C1 segment of cervical spinal cord (tissue), 14 donors: ENCODE data around the gene QSER1.
"Not testable (repeated sequence)": the region's sequence is repeated elsewhere in the genome, so short reads cannot be mapped to it uniquely, and the experiment has no call there.

ENCODE experiments used
- DNase-seq, 14 donors: peaks; one replicate each; lab custom pipeline; 2025; lab: John Stamatoyannopoulos, UW

The QSER1 gene

GRCh38 chr11:32892355-32893092 lies at the start of gene QSER1:
Gene QSER1 (plus strand): TSS chr11:32892811. CDS start chr11:32893126, 315 bp downstream.
- peak in 13 of 14 donors; percentile 42 to 91 (median 82) for DNase-seq

DNA sequence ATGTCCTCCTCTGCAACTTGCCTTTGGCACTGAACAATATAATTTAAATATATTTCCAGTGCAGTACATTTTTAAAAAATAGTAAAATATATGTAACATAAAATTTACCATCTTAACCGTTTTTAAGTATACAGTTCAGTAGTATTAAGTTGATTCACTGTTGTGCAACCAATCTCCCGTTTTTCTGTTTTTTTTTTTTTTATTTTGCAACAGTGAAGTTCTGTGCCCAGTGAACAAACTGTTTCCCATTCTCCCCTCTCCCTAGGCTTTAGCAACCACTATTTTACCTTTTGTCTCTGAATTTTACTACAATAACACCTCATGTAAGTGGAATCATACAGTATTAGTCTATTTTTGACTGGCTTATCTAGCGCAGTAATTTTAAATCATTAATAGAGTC lies 49.1 kb upstream of the QSER1 start:
- no peak for DNase-seq

DNA sequence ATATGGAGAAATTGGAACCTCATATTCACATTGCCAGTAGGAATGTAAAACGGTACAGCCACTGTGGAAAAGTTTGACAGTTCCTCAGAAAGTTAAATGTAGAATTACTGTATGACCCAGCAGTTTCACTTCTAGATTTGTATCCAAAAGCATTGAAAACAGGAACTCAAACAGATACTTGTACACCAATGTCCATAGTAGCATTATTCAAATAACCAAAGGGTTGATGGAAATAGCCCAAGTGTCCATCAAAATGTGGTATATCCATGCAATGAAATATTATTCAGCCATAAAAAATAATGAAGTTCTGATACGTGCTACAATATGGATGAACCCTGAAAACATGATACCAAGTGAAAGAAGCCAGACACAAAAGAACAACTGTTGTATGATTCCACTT lies 45.1 kb upstream of the QSER1 start:
- no peak for DNase-seq

DNA sequence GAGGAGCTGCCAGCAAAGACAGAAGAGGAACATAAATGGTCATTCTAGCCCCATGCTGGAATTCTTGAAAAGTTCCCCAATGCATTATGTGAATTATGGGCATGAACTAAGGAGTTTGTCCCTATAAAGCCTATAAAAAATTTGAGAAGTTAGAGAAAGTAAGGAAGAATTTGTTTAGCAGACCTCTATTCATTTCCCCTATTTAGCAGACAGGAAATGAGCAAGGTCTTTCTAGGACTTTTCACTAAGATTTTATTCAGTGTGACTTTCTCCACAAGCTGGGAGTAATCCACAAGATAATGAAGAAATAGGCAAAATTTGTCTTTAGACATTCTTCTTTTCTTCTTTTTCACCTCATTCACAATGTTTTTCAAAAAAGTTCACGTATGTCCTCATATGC lies 42.9 kb upstream of the QSER1 start:
- DNase-seq = no peak

GRCh38 chr11:32851251-32851650 lies 41.4 kb upstream of the QSER1 start:
- DNase-seq = no peak

DNA sequence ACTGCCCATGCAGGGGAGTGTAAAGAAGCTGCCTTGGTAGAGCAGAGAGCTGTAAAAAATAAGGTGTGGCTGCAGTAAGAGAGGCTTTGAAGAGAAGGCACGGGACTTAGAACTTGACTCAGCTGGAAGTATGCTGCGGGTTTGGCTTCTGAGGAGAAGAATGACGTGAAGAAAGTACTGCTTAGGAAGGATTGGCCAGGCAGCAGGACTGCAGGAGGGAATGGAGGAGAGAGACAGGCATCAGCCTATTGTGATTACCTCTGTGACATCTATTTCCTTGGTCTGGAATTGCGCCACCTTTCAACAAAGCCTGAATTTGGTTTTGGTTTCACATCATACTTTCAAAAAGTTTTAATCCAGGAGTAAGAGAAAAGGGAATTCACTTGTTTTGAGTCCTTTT lies 40.4 kb upstream of the QSER1 start:
- no peak for DNase-seq

- DNase-seq = no peak
These were observed 37.0 kb upstream of the QSER1 start for GRCh38 chr11:32855601-32856000.

DNA sequence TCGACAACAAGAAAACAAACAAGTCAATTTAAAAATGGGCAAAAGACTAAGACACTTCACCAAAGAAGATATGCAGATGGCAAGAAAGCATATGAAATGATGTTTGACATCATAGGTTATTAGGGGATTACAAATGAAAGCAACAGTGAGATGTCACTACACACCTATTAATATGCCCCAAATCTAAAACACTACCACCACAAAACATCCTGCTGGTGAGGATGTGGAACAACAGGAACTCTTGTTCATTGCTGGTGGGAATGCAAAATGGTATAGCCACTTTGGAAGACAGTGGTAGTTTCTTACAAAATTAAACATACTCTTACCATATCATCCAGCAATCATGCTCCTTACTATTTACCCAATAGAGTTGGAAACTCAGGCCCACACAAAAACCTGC lies 33.9 kb upstream of the QSER1 start:
- DNase-seq = no peak

DNA sequence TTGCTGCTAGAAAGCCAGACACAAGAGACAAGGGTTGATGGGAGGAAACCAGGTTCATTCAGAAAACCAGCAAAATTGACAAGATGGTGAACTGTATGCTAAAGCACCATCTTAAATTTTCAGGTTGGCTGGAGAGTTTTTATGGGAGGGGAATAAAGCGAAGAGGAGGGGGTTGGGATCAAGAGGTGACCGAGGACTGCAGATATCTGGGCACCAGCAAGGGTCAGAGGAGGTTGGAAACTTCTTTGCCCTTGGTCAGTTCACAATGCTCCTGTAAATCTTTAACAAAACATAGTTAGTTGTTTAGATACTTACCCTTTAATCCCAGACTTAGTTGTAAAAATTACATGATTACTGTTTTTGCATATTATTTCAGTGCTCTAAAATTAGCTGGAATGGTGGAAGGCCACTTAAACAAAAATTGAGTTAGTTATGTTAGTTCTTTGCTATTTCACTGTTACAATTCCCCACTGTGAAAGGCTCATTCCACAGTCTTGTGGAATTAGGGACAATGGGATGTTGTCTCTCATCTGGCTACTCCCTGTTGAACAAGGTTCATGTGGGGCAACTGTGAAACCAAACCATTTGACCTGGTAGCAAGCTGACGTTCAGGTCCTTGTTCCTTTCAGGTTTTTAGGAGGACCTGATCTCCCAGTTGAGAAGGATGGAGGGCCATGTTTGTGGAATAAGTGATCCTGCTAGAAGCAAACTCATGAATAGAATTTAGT lies 30.6 kb upstream of the QSER1 start:
- no peak for DNase-seq

DNA sequence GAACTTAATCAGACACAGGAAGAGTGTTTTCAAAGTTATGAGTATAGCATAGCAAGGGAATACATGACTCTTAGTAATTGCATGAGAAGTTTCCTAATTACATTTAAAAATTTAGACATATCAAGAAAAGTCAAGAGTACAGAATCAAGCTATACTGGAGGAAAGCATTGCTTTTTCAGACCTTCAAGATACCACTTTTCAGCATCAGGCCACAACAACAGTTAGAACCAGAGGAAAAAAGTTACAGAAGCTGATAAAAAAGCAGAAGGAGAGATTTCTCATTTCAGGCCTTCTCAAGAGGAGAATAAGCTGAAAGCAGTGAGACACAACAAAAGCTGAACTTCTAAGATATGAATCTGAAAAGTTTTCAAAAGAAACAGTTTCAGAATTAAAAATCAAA lies 28.1 kb upstream of the QSER1 start:
- no peak for DNase-seq

DNA sequence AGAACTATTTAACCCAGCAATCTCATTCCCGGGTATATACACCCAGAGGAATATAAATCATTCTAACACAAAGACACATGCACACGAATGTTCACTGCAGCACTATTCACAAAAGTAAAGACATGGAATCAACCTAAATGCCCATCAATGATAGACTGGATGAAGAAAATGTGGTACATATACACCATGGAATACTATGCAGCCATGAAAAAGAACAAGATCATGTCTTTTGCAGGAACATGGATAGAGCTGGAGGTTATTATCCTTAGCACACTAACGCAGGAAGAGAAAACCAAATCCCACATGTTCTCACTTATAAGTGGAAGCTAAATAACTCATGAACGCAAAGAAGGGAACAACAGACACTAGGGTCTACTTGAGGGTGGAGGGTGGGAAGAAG lies 23.9 kb upstream of the QSER1 start:
- DNase-seq = not testable (repeated sequence)

DNA sequence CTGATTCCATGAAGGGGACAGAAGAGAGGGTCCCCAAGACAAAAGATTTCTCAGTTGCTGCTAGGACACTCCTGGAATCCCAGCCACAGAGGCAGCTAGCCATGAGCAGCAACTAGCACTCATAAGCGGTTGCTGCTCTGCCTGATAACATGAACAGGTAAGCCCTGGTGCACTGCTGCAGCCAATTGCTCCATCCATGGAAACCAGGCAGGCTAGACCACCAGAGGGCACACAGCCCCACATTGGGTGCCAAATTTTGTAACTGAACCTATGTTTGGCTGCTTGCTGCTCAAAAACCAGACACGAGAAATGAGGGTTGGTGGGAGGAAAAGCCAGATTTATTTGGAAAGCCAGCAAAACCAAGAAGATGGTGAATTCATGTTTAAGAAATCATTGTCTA lies 21.9 kb upstream of the QSER1 start:
- no peak for DNase-seq

DNA sequence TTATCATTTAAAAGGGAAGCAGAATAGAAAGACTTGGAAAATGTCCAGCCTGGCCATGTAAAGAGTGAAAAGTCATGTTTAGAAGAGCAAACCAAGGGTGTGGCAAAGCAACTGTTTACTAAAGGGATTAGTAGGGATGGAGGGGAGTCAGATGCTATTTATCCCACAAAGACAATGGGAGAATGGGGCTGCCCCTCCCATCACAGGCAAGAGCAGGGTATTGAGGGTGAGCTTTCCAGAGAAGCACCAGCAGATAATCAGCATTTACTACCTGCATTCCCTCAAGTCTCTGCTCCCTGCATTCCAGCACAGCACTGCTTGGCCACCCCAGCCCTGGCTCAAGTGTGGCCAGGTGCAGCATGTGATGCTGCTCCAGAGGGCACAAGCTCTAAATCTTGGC lies 18.5 kb upstream of the QSER1 start:
- DNase-seq = no peak

DNA sequence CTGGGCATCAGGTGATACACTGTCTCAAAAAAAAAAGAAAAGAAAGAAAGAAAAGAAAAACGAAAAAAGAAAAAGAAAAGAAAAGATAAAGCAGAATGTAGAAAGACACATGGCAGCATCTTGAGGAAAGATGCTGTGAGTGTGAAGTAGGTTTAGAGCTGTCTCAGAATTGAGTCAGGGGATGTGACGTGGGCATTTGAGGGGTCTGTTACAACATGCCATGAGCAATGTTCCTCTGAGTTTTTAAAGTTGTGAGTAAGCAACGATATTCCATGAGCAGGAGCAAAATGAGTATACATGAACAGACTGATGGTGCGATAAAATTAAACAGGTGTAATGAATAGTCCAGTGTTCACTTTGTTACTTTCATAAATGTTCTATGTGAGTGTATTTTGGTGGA lies 11.3 kb upstream of the QSER1 start:
- DNase-seq = no peak

DNA sequence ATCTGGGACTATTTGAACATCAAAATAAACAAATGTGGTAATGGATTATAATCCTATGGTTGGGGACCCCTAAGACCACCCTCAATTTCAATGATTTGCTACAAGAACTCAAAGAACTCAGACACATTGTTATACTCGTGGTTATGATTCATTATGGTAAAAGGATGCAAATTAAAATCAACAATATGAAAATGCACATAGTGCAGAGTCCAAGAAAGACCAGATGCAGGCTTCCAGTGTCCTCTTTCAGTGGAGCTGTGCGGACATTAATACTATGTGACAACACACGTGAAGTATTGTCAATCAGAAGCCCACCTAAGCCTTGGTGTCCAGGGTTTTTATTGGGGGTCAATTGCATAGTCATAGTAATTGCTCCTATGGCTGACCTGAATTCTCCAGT lies 9.2 kb upstream of the QSER1 start:
- DNase-seq = no peak

DNA sequence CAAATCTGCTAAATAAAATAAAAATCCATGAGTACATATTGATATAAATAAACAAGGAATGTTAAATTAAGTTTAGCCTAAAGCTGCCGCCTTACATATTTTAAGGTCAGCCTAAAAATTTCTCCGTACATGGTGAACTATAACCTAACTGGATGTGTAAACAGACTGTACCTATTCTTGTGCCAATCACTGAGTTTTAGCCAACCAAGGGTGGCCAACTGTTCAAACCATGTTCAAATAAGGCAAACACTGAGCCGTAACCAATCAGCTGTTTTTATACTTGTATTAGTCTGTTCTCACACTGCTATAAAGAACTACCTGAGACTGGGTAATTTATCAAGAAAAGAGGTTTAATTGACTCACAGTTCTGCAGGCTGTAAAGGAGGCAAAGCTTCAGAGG lies 8.6 kb upstream of the QSER1 start:
- no peak for DNase-seq

DNA sequence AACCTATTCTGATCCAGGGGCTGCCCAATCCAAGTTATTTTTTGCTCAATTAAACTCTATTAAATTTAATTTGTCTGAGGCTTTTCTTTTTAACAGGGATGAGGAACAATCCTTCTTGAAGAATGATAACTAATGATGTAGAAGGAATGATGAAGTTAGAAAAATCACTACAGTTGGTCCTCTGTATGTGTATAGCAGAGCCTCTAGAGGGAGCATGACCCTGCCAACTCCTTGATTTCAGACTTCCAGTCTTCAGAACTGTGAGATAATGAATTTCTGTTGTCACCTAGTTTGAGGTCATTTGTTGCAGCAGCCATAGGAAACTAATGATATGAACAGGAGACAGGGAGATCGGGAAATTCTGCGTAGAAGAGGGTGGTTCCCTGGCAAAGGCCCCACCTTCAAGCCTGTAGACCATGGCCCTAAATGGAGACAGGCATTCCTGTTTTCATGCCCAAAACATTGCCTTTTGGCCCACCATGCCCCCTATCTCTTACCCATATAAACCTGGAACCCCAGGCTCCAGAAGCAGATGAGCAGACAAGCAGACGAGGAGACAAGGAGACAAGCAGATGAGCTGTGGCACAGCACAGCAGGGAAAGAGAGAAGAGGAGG lies 7.7 kb upstream of the QSER1 start:
- no peak for DNase-seq

GRCh38 chr11:32885556-32885955 lies 7.1 kb upstream of the QSER1 start:
- DNase-seq = no peak

GRCh38 chr11:32886180-32886579 lies 6.4 kb upstream of the QSER1 start:
- DNase-seq = no peak

GRCh38 chr11:32887707-32888383 lies 4.8 kb upstream of the QSER1 start:
- DNase-seq = not testable (repeated sequence)

DNA sequence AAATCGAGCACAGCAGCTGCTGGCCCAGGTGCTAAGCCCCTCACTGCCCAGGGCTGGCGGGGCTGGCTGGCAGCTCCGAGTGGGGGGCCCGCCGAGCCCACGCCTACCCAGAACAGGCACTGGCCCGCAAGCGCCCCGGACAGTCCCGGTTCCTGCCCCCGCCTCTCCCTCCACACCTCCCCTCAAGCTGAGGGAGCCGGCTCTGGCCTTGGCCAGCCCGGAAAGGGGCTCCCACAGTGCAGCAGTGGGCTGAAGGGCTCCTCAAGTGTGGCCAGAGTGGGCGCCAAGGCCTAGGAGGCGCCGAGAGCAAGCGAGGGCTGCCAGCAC lies 4.3 kb upstream of the QSER1 start:
- DNase-seq = not testable (repeated sequence)

DNA sequence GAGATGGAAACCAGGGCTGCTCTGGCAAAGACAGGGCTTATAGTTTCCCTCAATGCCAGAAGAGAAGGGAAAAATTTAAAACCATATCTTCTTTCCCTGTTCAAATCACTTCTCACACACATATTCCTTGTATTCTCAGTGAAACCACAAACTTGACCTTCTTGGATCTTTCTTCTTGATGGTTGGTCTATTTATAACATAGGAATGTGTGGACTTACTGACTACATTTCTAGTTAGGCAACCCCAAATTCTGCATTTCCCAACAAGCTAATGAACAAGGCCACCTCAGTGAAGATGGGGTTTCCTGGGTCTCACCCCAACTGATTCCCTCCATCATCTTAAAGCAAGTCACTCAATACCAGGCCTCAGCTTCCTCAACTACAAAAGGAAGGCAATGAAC lies 3.8 kb upstream of the QSER1 start:
- no peak for DNase-seq
